ENCODE data around the gene WDTC1.

DNA sequence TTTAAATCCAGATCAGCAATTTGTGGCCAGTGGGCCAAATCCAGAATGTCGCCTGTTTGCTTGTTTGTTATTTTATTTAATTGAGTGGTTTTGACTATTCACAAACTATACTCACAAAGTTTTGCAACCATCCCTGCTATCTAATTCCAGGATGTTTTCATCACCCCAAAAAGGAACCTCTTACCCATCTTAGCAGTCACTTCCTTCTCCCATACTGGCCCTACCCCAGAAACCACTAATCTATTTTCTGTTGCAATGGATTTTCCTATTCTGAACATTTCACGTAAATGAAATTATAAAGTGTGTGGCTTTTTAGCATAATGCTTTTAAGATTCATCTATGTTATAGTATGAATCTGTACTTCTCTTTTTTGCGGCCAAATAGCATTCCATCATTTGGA is 41.3 kb downstream of the WDTC1 start:
- TF ChIP-seq EP300 (IDR thresholded peaks at IDR 0.05) (no peak), CTCF (IDR thresholded peaks at IDR 0.05) (no peak), POLR2A (IDR thresholded peaks at IDR 0.05) (no peak)

Measured in gastroesophageal sphincter (tissue), 3 donors.